SK-N-SH (cell line): ENCODE data around the gene PTPRK. TPM values are rescaled to one million over a fixed set of nuclear protein-coding genes. Genes with fewer than 3 reads are reported as not detected.

ENCODE experiments used
- CTCF ChIA-PET: fragments of 300-600, 350-600 bp; formaldehyde crosslinking; extraction: SDS; loops from one replicate; lab custom pipeline; 2021; lab: Yijun Ruan, JAX
- POLR2A ChIA-PET: fragments of 350-600 bp; sonication (Branson Sonifier 250); formaldehyde crosslinking; extraction: SDS; loops from one replicate; lab custom pipeline; 2020; ENCODE audit warnings: antibody characterized with exemption, inconsistent platforms; lab: Yijun Ruan, JAX
- DNase-seq: peaks from one replicate; pipeline ENCODE4 v3.0.0; 2012
- H2AFZ ChIP-seq: fragments of 200-600 bp; sonication (generic); 2 replicates; pipeline ENCODE4 v1.8.1; 2016; ENCODE audit warnings: antibody characterized with exemption, mild to moderate bottlenecking, low read depth
- H3F3A ChIP-seq: fragments of 200-600 bp; sonication (generic); replicated peaks from 2 replicates; pipeline ENCODE3; 2016; ENCODE audit warnings: antibody characterized with exemption, mild to moderate bottlenecking; ENCODE audit not compliant: insufficient read depth
- H3K27ac ChIP-seq, 2 experiments: fragments of 200-500 bp in 1 of 2; fragments of 200-600 bp in 1 of 2; sonication (Bioruptor generic) in 1 of 2; sonication (generic), shearing (Covaris generic) in 1 of 2; 2 replicates each; pipeline versions ENCODE4 v1.5.1 to v1.6.1; 2014 to 2016; ENCODE audit warnings: low read depth in 2 of 2, inconsistent platforms in 1 of 2, low read length in 1 of 2, mild to moderate bottlenecking in 1 of 2, mixed read lengths in 1 of 2
- H3K27me3 ChIP-seq: fragments of 200-600 bp; sonication (generic), shearing (Covaris generic); 2 replicates; pipeline ENCODE4 v1.6.1; 2016; ENCODE audit warnings: mixed run types; ENCODE audit not compliant: insufficient read depth
- H3K36me3 ChIP-seq, 2 experiments: fragments of 200-500 bp in 1 of 2; fragments of 200-600 bp in 1 of 2; sonication (Bioruptor generic) in 1 of 2; sonication (generic) in 1 of 2; replicated peaks in 1 of 2; 2 replicates each; pipeline versions ENCODE3 to v1.5.1; 2014 to 2016; ENCODE audit warnings: low read length in 1 of 2, mild to moderate bottlenecking in 1 of 2; ENCODE audit not compliant: insufficient read depth in 2 of 2, control insufficient read depth in 1 of 2
- H3K4me1 ChIP-seq, 2 experiments: fragments of 200-500 bp in 1 of 2; fragments of 200-600 bp in 1 of 2; sonication (Bioruptor generic) in 1 of 2; sonication (generic), shearing (Covaris generic) in 1 of 2; 2 replicates each; pipeline versions ENCODE4 v1.5.1 to v1.6.1; 2014 to 2016; ENCODE audit warnings: low read depth in 1 of 2, low read length in 1 of 2, mixed run types in 1 of 2; ENCODE audit not compliant: insufficient read depth in 2 of 2, control insufficient read depth in 1 of 2
- H3K4me2 ChIP-seq: fragments of 200-600 bp; sonication (generic), shearing (Covaris generic); 2 replicates; pipeline ENCODE4 v1.6.1; 2017; ENCODE audit warnings: mixed run types
- H3K4me3 ChIP-seq, 2 experiments: fragments of 200-500 bp in 1 of 2; fragments of 200-600 bp in 1 of 2; sonication (Bioruptor generic) in 1 of 2; sonication (generic), shearing (Covaris generic) in 1 of 2; 2 replicates each; pipeline versions ENCODE4 v1.5.1 to v1.8.1; 2014 to 2016; ENCODE audit warnings: low read depth in 2 of 2, inconsistent platforms in 1 of 2, low read length in 1 of 2, mild to moderate bottlenecking in 1 of 2, mixed read lengths in 1 of 2, moderate library complexity in 1 of 2
- H3K79me2 ChIP-seq: fragments of 200-600 bp; sonication (generic); 2 replicates; pipeline ENCODE4 v1.8.1; 2017; ENCODE audit warnings: mild to moderate bottlenecking; ENCODE audit not compliant: insufficient read depth
- H3K9ac ChIP-seq: fragments of 200-600 bp; sonication (generic); 2 replicates; pipeline ENCODE4 v1.6.1; 2017; ENCODE audit warnings: mixed run types
- H3K9me2 ChIP-seq: fragments of 200-600 bp; sonication (generic); 2 replicates; pipeline ENCODE4 v1.6.1; 2017; ENCODE audit warnings: mixed run types
- H3K9me3 ChIP-seq: fragments of 200-600 bp; sonication (generic); 2 replicates; pipeline ENCODE4 v1.6.1; 2017; ENCODE audit warnings: mixed run types, mild to moderate bottlenecking, moderate library complexity
- H4K20me1 ChIP-seq: fragments of 200-600 bp; sonication (generic); 2 replicates; pipeline ENCODE4 v1.6.1; 2017; ENCODE audit warnings: mild to moderate bottlenecking, mixed run types; ENCODE audit not compliant: insufficient read depth
- CHD2 ChIP-seq: fragments of 150-350 bp; IDR thresholded peaks from 2 replicates; pipeline ENCODE4 v1.6.1; 2018; ENCODE audit warnings: low read length; ENCODE audit not compliant: partially characterized antibody
- ELF1 ChIP-seq: IDR thresholded peaks from 2 replicates; pipeline ENCODE4 v1.4.0; 2012
- FOSL2 ChIP-seq: IDR thresholded peaks from 2 replicates; pipeline ENCODE4 v1.4.0; 2012; ENCODE audit warnings: low read depth, mild to moderate bottlenecking, moderate library complexity, borderline replicate concordance
- GATA2 ChIP-seq: sonication (generic); formaldehyde crosslinking; IDR thresholded peaks from 2 replicates; pipeline ENCODE4 v1.5.0; 2020; ENCODE audit warnings: mild to moderate bottlenecking, missing genetic modification reagents
- JUND ChIP-seq: IDR thresholded peaks from 2 replicates; pipeline ENCODE4 v1.4.0; 2012
- MEF2A ChIP-seq: IDR thresholded peaks from 2 replicates; pipeline ENCODE4 v1.4.0; 2012; ENCODE audit warnings: low read depth, borderline replicate concordance
- MXI1 ChIP-seq: IDR thresholded peaks from 2 replicates; pipeline ENCODE4 v1.6.1; 2012; ENCODE audit warnings: mild to moderate bottlenecking, low read depth, low read length, improper control_type of control experiment
- NFIC ChIP-seq: IDR thresholded peaks from 2 replicates; pipeline ENCODE4 v1.4.0; 2012; ENCODE audit warnings: borderline replicate concordance
- POLR2AphosphoS5 ChIP-seq: IDR thresholded peaks from 2 replicates; pipeline ENCODE4 v1.6.1; 2012; ENCODE audit warnings: low read depth, low read length
- RAD21 ChIP-seq: IDR thresholded peaks from 2 replicates; pipeline ENCODE4 v1.6.1; 2012; ENCODE audit warnings: mild to moderate bottlenecking, low read length
- RCOR1 ChIP-seq: fragments of 150-350 bp; IDR thresholded peaks from 2 replicates; pipeline ENCODE4 v1.6.1; 2017; ENCODE audit warnings: antibody characterized with exemption, low read length
- RFX5 ChIP-seq: IDR thresholded peaks from 2 replicates; pipeline ENCODE4 v1.6.1; 2012; ENCODE audit warnings: mild to moderate bottlenecking, improper control_type of control experiment, low read length
- TCF12 ChIP-seq: IDR thresholded peaks from 2 replicates; pipeline ENCODE4 v1.4.0; 2012
- YY1 ChIP-seq: IDR thresholded peaks from 2 replicates; pipeline ENCODE4 v1.4.0; 2012; ENCODE audit warnings: low read depth, mild to moderate bottlenecking
- WGBS: methylation state at CpG from one replicate; pipeline ENCODE4 v1.1.6; 2017; ENCODE audit warnings: low lambda C conversion rate; 5-methylcytosine and 5-hydroxymethylcytosine counted together
- polyA plus RNA-seq, 3 experiments: library from polyadenylated mRNA; depleted of rRNA; stranded (reverse); fragments of >200 nt; gene quantifications; 2 replicates each; pipeline ENCODE4 v1.2.3, GENCODE V29; 2012
- TF ChIP-seq, protein P1 (sequence below): IDR thresholded peaks from 2 replicates; pipeline ENCODE4 v1.4.0; 2012; ENCODE audit warnings: low read depth, borderline replicate concordance
- TF ChIP-seq, protein P2 (sequence below): IDR thresholded peaks from 2 replicates; pipeline ENCODE4 v1.4.0; 2012; ENCODE audit warnings: low read depth, borderline replicate concordance
- TF ChIP-seq, protein P3 (sequence below): IDR thresholded peaks from 2 replicates; pipeline ENCODE4; 2012
- TF ChIP-seq, protein P4 (sequence below): IDR thresholded peaks from 2 replicates; pipeline ENCODE4 v1.6.1; 2012; ENCODE audit warnings: mild to moderate bottlenecking, low read depth, low read length, moderate library complexity
- TF ChIP-seq, protein P5 (sequence below): fragments of 150-350 bp; IDR thresholded peaks from 2 replicates; pipeline ENCODE4 v1.6.1; 2016; ENCODE audit warnings: mild to moderate bottlenecking, low read depth, low read length

The PTPRK gene
- polyA plus RNA-seq, 1 of the 3 experiments (the other 2 are of a cell fraction) = 9.5 TPM

DNA sequence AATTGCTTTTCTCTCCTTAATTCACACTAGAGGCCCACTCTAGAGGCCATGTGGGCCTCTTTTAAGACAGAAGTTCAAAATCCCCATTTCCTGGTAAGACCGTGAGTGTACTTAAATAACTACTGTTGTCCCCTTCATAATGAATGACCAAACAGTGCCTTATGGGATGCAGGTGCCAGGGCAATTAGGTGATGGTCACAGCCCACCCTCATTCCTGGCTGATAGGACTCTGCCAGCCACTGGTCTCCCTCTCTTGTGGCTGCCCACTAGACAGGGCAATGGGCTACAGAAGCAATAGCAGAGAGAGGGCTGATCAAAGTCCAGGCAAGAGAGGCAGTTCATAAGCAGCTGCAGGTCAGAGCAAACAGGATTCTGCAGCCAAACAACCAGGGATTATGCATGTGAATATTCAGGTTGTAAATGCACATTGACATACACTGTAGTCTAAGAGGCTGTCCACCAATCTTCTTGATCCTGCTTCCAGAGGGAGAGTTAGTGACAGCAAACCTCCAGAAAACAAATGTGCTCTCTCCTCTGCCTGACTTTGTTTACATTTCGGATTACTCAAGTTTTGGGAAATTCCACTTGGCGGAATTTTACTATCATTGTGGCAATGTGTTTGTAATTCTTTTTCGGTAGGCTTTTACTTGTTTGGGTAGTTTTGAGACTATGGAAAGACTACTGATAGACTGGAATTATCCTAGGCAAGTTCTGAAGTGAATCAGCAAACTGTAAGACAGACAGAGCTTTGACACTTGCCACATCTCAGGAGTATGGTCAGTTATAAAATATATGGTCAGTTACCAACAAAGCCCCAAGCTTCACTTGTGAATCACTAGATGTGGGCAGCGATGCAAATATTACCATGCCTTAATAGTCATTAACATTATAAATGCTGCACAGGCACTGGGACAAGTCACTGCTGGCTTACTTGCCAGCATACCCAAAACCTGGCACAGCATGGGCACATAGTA, 12.8 kb downstream of the PTPRK start (continued):
- TF ChIP-seq, protein P1, sequence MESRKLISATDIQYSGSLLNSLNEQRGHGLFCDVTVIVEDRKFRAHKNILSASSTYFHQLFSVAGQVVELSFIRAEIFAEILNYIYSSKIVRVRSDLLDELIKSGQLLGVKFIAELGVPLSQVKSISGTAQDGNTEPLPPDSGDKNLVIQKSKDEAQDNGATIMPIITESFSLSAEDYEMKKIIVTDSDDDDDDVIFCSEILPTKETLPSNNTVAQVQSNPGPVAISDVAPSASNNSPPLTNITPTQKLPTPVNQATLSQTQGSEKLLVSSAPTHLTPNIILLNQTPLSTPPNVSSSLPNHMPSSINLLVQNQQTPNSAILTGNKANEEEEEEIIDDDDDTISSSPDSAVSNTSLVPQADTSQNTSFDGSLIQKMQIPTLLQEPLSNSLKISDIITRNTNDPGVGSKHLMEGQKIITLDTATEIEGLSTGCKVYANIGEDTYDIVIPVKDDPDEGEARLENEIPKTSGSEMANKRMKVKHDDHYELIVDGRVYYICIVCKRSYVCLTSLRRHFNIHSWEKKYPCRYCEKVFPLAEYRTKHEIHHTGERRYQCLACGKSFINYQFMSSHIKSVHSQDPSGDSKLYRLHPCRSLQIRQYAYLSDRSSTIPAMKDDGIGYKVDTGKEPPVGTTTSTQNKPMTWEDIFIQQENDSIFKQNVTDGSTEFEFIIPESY = no peak
- TF ChIP-seq RCOR1 = no peak
- no peak for TF ChIP-seq CHD2
- no peak for TF ChIP-seq MXI1
- TF ChIP-seq, protein P2, sequence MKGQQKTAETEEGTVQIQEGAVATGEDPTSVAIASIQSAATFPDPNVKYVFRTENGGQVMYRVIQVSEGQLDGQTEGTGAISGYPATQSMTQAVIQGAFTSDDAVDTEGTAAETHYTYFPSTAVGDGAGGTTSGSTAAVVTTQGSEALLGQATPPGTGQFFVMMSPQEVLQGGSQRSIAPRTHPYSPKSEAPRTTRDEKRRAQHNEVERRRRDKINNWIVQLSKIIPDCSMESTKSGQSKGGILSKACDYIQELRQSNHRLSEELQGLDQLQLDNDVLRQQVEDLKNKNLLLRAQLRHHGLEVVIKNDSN = no peak
- TF ChIP-seq, protein P3, sequence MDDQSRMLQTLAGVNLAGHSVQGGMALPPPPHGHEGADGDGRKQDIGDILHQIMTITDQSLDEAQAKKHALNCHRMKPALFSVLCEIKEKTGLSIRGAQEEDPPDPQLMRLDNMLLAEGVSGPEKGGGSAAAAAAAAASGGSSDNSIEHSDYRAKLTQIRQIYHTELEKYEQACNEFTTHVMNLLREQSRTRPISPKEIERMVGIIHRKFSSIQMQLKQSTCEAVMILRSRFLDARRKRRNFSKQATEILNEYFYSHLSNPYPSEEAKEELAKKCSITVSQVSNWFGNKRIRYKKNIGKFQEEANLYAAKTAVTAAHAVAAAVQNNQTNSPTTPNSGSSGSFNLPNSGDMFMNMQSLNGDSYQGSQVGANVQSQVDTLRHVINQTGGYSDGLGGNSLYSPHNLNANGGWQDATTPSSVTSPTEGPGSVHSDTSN = no peak
- TF ChIP-seq MEF2A = no peak
- TF ChIP-seq GATA2 (CRISPR knock-in tag) = no peak
- TF ChIP-seq RFX5 = no peak

DNA sequence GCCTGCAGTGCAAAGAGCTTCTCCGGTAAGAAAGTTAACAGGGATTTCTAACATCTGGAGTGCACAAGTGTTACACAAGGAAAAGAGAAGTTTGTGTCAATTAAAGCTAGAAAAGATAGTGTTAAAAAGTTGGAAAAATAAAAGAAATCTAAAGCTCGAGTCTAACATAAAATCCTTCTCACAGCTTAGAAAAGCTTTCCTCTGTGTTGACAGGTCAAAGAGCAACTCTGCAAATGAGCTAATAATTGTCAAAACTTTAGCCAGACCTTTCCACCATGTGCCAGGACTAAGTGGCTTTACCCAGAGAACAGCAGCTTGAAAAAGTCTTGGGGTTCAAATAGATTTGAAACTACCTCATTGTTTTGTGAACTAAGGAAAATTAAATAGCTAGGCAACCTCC, 14.8 kb downstream of the PTPRK start:
- Histone ChIP-seq H3K9me2 (no peaks in the 10 kb centered on the region), H3K4me2 (no peak overlapping the region), H3K36me3 (peaks cover 0 to 6% of the 10 kb centered on the region in 2 experiments), H2AFZ (no peak overlapping the region), H3K27ac (no peak overlapping the region), H3K79me2 (peaks cover 75% of the 10 kb centered on the region), H3K27me3 (no peaks in the 10 kb centered on the region), H3K4me1 (peaks cover 0 to 36% of the 10 kb centered on the region in 2 experiments; a peak in 2 of 4 replicates), H3K9ac (no peak overlapping the region), H3K9me3 (no peaks in the 10 kb centered on the region), H3K4me3 (no peak overlapping the region), H4K20me1 (peaks cover 5% of the 10 kb centered on the region; the same call in 1 of the 2 replicates), H3F3A (peaks cover 26% of the 10 kb centered on the region)
- POLR2A ChIA-PET = no interaction called here
- DNase-seq = no peak
- CTCF ChIA-PET = no interaction called here
- WGBS = 89% methylated on average over 2 of the region's 2 CpGs
- TF ChIP-seq TCF12 = no peak
- no peak for TF ChIP-seq FOSL2
- TF ChIP-seq NFIC = no peak
- no peak for TF ChIP-seq YY1
- TF ChIP-seq, protein P1 = no peak
- no peak for TF ChIP-seq GATA2 (CRISPR knock-in tag)
- TF ChIP-seq, protein P4, sequence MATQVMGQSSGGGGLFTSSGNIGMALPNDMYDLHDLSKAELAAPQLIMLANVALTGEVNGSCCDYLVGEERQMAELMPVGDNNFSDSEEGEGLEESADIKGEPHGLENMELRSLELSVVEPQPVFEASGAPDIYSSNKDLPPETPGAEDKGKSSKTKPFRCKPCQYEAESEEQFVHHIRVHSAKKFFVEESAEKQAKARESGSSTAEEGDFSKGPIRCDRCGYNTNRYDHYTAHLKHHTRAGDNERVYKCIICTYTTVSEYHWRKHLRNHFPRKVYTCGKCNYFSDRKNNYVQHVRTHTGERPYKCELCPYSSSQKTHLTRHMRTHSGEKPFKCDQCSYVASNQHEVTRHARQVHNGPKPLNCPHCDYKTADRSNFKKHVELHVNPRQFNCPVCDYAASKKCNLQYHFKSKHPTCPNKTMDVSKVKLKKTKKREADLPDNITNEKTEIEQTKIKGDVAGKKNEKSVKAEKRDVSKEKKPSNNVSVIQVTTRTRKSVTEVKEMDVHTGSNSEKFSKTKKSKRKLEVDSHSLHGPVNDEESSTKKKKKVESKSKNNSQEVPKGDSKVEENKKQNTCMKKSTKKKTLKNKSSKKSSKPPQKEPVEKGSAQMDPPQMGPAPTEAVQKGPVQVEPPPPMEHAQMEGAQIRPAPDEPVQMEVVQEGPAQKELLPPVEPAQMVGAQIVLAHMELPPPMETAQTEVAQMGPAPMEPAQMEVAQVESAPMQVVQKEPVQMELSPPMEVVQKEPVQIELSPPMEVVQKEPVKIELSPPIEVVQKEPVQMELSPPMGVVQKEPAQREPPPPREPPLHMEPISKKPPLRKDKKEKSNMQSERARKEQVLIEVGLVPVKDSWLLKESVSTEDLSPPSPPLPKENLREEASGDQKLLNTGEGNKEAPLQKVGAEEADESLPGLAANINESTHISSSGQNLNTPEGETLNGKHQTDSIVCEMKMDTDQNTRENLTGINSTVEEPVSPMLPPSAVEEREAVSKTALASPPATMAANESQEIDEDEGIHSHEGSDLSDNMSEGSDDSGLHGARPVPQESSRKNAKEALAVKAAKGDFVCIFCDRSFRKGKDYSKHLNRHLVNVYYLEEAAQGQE = no peak
- TF ChIP-seq ELF1 = no peak
- TF ChIP-seq MEF2A = no peak
- no peak for TF ChIP-seq CHD2
- TF ChIP-seq POLR2AphosphoS5 = no peak
- TF ChIP-seq, protein P5, sequence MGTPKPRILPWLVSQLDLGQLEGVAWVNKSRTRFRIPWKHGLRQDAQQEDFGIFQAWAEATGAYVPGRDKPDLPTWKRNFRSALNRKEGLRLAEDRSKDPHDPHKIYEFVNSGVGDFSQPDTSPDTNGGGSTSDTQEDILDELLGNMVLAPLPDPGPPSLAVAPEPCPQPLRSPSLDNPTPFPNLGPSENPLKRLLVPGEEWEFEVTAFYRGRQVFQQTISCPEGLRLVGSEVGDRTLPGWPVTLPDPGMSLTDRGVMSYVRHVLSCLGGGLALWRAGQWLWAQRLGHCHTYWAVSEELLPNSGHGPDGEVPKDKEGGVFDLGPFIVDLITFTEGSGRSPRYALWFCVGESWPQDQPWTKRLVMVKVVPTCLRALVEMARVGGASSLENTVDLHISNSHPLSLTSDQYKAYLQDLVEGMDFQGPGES = no peak
- no peak for TF ChIP-seq JUND
- no peak for TF ChIP-seq RAD21
